Astrocyte of the spinal cord (primary cell): ENCODE data around the gene MAPRE2.

ENCODE experiments used
- DNase-seq: peaks from one replicate; pipeline ENCODE4 v3.0.0; 2011; ENCODE audit warnings: low read depth, low spot score
- H3K4me3 ChIP-seq: 2 replicates; pipeline ENCODE4 v1.5.1; 2011; ENCODE audit warnings: low read depth, mild to moderate bottlenecking, low read length, moderate library complexity
- CTCF ChIP-seq: IDR thresholded peaks from 2 replicates; pipeline ENCODE4 v1.5.1; 2012; ENCODE audit warnings: low read depth, mild to moderate bottlenecking, low read length, inconsistent platforms
- in situ Hi-C: cut with HindIII; loops from 2 replicates; pipeline ENCODE4 v1.10.0; 2017; ENCODE audit warnings: low sequenced_read_pairs

The MAPRE2 gene

GRCh38 chr18:35041815-35042387 is 688 bp downstream of the MAPRE2 start:
- H3K4me3 ChIP-seq = peak overlapping the region; percentile 72
- in situ Hi-C loops = no loop called here
- TF ChIP-seq CTCF = no peak
- DNase-seq = no peak

- in situ Hi-C loops = no loop called here
- DNase-seq = no peak
- peak overlapping the region; percentile 72 for H3K4me3 ChIP-seq
- no peak for TF ChIP-seq CTCF
Observed at GRCh38 chr18:35042389-35043071, 1.3 kb downstream of the MAPRE2 start.

- H3K4me3 ChIP-seq = no peak overlapping the region
- in situ Hi-C loops = no loop called here
- TF ChIP-seq CTCF = no peak
- no peak for DNase-seq
Observed at GRCh38 chr18:35043207-35043606, 2.0 kb downstream of the MAPRE2 start.

- DNase-seq = no peak
- no peak for TF ChIP-seq CTCF
- no peak overlapping the region for H3K4me3 ChIP-seq
- in situ Hi-C loops = no loop called here
Observed at GRCh38 chr18:35045121-35045520, 3.9 kb downstream of the MAPRE2 start.

- no peak overlapping the region for H3K4me3 ChIP-seq
- in situ Hi-C loops = no loop called here
- DNase-seq = no peak
- no peak for TF ChIP-seq CTCF
Observed at GRCh38 chr18:35045806-35046205, 4.6 kb downstream of the MAPRE2 start.

GRCh38 chr18:35047697-35048292 is 6.6 kb downstream of the MAPRE2 start:
- no peak overlapping the region for H3K4me3 ChIP-seq
- no peak for DNase-seq
- TF ChIP-seq CTCF = no peak
- in situ Hi-C loops = no loop called here
